Measurements from ENCODE around the gene SLC6A17.

The SLC6A17 gene

GRCh38 chr1:110235181-110235833 lies 85.0 kb downstream of the SLC6A17 start:
- no peak for TF ChIP-seq ZNF274 (IDR thresholded peaks at IDR 0.05; ENCODE audit: low read depth, low read length)
- no peak overlapping the region for H3K4me3 ChIP-seq (ENCODE audit: low read length)

GRCh38 chr1:110235834-110236682 lies 85.8 kb downstream of the SLC6A17 start:
- H3K4me3 ChIP-seq (ENCODE audit: low read length) = no peak overlapping the region
- TF ChIP-seq ZNF274 (IDR thresholded peaks at IDR 0.05; ENCODE audit: low read depth, low read length) = no peak

GRCh38 chr1:110237386-110238152 lies 87.3 kb downstream of the SLC6A17 start:
- no peak for TF ChIP-seq ZNF274 (IDR thresholded peaks at IDR 0.05; ENCODE audit: low read depth, low read length)
- no peak overlapping the region for H3K4me3 ChIP-seq (ENCODE audit: low read length)

GRCh38 chr1:110239441-110240430 lies 89.4 kb downstream of the SLC6A17 start:
- no peak overlapping the region for H3K4me3 ChIP-seq (ENCODE audit: low read length)
- TF ChIP-seq ZNF274 (IDR thresholded peaks at IDR 0.05; ENCODE audit: low read depth, low read length) = no peak

- H3K4me3 ChIP-seq (ENCODE audit: low read length) = no peak overlapping the region
- TF ChIP-seq ZNF274 (IDR thresholded peaks at IDR 0.05; ENCODE audit: low read depth, low read length) = no peak
Observed at GRCh38 chr1:110240476-110241210, 90.3 kb downstream of the SLC6A17 start.

GRCh38 chr1:110241516-110241915 lies 91.2 kb downstream of the SLC6A17 start:
- H3K4me3 ChIP-seq (ENCODE audit: low read length) = no peak overlapping the region
- no peak for TF ChIP-seq ZNF274 (IDR thresholded peaks at IDR 0.05; ENCODE audit: low read depth, low read length)

- H3K4me3 ChIP-seq (ENCODE audit: low read length) = no peak overlapping the region
- TF ChIP-seq ZNF274 (IDR thresholded peaks at IDR 0.05; ENCODE audit: low read depth, low read length) = no peak
Observed at GRCh38 chr1:110242062-110242461, 91.8 kb downstream of the SLC6A17 start.

- H3K4me3 ChIP-seq (ENCODE audit: low read length) = no peak overlapping the region
- TF ChIP-seq ZNF274 (IDR thresholded peaks at IDR 0.05; ENCODE audit: low read depth, low read length) = no peak
Observed at GRCh38 chr1:110242731-110243130, 92.4 kb downstream of the SLC6A17 start.

GRCh38 chr1:110243146-110243545 lies 92.9 kb downstream of the SLC6A17 start:
- TF ChIP-seq ZNF274 (IDR thresholded peaks at IDR 0.05; ENCODE audit: low read depth, low read length) = no peak
- no peak overlapping the region for H3K4me3 ChIP-seq (ENCODE audit: low read length)

- TF ChIP-seq ZNF274 (IDR thresholded peaks at IDR 0.05; ENCODE audit: low read depth, low read length) = no peak
- no peak overlapping the region for H3K4me3 ChIP-seq (ENCODE audit: low read length)
Observed at GRCh38 chr1:110243574-110243973, 93.3 kb downstream of the SLC6A17 start.

- no peak for TF ChIP-seq ZNF274 (IDR thresholded peaks at IDR 0.05; ENCODE audit: low read depth, low read length)
- no peak overlapping the region for H3K4me3 ChIP-seq (ENCODE audit: low read length)
Observed at GRCh38 chr1:110245876-110246620, 95.8 kb downstream of the SLC6A17 start.

GRCh38 chr1:110248746-110249145 lies 98.5 kb downstream of the SLC6A17 start:
- H3K4me3 ChIP-seq (ENCODE audit: low read length) = no peak overlapping the region
- TF ChIP-seq ZNF274 (IDR thresholded peaks at IDR 0.05; ENCODE audit: low read depth, low read length) = no peak

Data from GM08714 (cell line).